Activated CD4-positive, CD25-positive, alpha-beta regulatory T cell (primary cell): ENCODE measurements around the gene HDAC7.

Experiments
- DNase-seq, 4 experiments: peaks; one replicate each; lab custom pipeline; 2025; lab: John Stamatoyannopoulos, UW

Gene HDAC7

GRCh38 chr12:47794679-47795078 lies 25.0 kb downstream of the HDAC7 start:
- DNase-seq, result no peak

DNA sequence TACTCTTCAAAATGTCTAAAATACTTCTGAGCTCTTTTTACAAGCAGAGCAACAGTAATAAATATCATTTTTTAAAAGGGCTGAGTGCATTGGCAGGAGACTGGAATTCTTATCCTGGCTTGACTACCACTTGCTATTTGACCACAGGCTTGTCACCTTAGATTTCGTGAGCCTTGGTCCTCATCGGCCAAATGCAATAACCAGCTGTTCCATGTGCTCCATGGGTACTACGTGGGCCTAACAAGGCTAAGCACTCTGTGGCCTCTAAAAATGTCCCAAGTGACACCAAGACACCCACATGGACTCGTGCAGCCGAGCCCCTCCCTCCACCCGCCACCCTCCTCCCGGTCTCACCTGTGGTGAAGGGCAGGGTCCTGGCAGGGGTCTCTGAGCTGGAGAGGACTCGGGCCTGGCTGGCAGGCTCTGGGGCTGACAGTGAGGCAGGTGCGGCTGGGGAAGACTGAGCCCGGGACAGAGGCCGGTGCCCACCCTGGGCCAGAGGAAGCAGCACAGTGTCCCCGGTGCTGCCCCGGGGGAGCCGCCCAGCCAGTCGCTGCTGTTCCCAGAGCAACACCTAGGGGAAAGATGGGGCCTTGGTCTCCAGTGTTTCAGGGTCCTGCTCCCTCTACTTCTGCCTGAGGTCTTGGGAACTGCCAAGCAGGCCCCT lies 26.6 kb downstream of the HDAC7 start:
- DNase-seq, result no peak

- no peak for DNase-seq
Measured at GRCh38 chr12:47791874-47792273, 27.8 kb downstream of the HDAC7 start.

GRCh38 chr12:47791351-47791746 lies 28.4 kb downstream of the HDAC7 start:
- DNase-seq, result no peak

GRCh38 chr12:47790676-47791350 lies 28.9 kb downstream of the HDAC7 start:
- DNase-seq, result no peak

DNA sequence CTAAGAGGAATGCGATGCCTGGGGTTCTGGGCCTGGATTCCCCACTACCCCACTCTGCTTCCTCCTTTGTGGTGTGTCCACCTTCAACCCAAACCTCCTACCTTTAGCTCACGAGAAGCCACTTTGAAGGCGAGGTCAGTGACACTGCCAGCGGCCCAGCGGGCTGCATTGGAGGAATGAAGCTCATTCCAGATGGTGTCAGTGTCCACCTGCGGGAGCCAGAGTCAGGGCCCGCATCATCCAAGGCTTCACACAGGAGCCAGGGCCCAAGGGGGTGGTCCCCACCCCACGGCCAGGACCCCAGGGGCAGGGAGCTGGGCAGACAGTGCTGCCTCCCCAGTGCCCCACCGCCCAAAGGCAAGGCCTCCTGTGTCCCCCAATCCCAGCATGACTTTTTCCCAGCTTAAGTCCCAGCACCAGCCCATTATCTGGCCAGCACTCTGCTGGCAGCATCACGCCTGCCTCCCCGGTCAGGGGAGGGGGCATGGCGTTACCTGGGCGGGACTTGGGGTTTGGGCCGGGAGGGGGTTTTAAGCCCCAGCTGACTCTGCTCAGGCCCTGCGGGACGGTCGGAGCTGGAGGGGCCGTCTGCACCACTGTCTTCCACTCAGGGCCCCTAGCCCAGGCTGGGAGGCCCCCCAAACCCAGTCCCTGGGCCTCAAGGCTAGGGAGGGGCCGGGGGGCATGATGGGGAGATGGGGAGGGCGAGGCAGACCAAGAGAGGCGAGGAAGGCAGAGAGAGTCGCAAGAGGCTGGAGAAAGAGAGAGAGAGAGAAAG lies 29.8 kb downstream of the HDAC7 start:
- DNase-seq, result no peak

DNA sequence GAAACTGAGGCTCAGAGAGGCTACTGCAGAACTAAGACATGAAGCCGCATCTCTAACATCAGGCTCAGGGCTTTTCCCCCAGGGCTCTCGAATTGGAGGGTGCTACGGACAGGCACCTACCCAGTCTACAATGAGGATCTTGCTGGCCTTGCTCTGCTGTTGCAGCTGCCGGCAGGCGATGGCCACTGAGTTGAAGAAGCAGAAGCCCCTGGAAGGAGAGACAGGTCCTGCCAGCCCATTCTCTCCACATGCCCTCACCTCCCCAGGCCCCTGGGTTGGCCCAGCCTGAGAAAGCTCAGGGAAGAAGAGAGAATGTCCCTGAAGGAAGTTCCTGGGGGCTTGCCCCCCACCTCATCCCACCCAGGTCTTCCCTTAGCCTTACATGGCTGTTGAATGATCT lies 30.6 kb downstream of the HDAC7 start:
- no peak for DNase-seq

DNA sequence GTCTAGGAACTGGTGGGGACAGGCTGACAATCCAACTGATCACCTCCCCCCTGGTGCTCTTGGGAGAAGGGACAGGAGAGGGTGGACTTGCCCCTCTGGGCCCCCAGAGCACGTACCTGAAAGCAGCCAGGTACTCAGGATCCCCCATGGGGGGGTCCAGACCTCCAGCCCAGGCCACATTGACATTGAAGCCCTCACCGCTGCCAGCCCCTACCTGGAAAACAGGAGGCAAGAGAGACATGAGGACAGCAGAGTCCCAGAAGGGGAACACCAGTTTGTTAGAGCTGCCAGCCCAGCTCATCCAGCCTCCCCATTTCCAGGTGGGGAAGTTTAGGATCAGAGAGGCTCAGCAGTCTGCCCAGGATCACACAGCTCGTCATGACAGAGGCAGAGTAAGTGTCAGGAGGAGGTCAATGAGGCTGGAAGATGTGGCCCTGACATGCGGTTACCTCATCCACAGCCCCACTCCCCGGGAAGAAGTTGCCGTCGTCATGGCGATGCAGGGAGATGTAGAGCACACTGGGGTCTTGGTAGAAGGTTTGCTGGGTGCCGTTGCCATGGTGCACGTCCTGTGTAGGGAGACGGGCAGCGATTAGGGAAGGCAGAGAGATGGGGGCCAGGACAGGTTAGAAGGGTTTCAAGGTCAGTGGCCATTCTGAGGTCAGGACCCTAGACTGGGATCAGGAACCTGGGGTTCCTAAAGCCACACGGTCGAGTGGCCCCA lies 31.9 kb downstream of the HDAC7 start:
- no peak for DNase-seq

GRCh38 chr12:47786662-47787280 lies 32.9 kb downstream of the HDAC7 start:
- DNase-seq, result no peak

DNA sequence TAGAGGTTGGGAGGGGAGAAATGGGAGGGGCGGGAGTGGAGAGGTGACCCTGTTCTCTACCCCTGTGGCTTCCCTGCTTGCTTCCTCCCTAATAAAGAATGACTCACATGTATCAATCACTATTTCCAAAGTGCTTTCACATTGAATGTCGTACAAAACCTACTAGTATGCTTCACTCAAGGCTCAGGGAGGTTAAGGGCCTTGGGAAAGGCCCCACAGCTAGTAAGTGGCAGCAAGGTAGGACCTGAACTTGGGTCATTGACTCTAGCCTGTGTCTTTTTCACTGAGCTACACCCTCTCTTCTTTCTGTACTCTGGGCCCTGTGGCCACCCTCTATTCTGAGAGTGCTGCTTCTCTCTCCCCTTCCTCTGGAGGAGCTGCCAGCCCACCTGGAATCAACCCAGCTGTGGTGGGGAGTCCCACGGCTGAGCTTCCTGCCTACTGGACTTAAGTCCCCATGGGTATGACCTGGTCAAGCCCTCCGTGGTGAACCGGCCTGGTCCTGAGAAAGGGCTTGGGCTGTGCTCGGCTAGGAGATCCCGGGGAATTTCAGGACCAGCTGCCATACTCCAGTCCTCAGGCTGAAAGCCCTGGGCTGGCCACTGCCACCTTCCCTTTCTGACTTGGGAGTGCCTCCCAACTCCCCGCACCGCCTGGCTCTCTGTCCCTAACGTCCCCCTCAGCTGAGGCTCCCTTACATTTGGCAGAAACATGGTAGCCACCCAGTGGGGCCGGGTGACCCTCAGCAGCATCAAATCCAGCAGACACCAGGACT lies 33.6 kb downstream of the HDAC7 start:
- no peak for DNase-seq

GRCh38 chr12:47785036-47785886 lies 34.4 kb downstream of the HDAC7 start:
- DNase-seq, result no peak

DNA sequence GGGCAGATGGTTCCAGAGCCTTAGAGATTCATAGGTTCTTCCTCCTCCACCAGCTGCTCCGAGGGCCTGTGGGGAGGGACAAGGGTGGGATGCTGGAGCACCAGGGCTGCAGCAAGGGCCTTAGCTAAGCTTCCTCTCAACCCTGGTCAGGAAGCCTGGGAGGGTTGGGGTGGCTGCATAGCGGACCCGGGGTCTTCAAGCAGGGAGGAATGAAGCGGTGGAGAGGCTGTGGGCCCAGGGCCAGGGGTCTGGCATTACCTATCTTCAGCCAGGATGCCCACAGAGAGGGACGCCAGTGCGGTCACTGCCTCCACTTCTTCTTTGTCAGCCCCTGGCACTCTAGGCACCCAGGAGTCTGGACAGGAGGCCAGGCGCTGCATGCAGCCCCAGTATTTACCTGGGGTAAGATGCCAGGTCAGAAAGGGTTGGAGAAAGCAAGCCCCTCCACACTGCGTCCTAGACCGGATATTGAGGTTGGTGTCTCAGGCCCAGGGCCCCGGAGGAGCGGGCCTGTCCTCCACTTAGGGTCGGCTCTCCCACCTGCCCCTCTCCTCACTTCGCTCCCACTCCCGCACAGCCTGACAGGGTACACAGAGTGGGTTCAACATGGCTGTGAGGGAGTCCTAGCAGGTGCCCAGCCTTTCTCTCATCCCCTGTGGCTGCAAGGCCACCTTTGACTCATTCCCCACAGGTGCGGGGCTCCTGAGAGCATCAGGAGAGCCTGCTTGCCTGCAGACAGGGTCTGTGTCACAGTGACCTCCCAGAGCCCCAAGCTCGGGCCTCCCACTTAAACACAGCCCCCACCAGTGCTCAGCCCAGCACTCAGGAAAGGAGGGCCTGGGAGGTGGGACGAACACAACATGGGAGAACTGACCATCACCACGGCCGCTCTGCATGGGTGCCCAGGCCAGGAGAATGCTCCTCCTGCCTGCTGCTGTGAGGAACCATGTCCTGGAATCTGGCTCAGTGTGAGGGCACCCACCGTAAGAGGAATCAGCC lies 35.6 kb downstream of the HDAC7 start:
- no peak for DNase-seq

DNA sequence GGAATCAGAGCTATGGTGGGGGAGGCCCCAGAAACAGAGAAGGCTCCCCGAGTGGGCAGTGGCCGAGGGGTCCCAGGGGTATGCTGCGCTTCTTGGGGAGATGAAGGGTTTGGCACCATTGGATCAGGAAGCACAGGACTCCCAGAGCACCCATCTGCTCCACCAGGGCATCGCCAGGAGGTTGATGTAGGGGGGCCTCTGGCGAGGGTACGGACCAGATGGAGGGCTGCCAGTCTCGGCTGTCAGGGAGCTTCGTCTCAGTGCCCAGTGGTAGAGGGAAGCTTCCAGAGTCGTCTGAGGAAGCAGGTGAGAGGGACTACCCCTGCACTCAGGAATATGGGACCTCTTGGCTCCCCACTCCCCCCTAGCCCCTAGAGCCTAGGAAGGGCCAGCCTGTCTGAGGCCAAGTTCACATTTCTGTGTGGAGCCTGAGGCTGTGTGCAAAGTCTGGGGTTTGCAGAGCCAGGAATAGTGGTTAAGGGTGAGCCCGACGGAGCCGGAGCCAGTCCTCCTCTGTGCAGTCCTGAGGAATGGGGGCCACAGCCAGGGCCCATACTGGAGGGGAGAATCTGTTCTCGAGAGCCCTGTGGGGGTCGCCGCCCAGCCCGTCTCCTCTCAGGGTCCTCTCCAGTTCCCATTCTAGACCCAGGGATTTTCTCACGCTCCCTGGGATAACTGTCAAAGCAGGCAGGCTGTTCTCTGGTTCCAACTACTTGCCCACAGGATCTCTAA lies 36.5 kb downstream of the HDAC7 start:
- no peak for DNase-seq

GRCh38 chr12:47782372-47782770 lies 37.3 kb downstream of the HDAC7 start:
- DNase-seq, result no peak

GRCh38 chr12:47781479-47782371 lies 38.0 kb downstream of the HDAC7 start:
- DNase-seq, result no peak

DNA sequence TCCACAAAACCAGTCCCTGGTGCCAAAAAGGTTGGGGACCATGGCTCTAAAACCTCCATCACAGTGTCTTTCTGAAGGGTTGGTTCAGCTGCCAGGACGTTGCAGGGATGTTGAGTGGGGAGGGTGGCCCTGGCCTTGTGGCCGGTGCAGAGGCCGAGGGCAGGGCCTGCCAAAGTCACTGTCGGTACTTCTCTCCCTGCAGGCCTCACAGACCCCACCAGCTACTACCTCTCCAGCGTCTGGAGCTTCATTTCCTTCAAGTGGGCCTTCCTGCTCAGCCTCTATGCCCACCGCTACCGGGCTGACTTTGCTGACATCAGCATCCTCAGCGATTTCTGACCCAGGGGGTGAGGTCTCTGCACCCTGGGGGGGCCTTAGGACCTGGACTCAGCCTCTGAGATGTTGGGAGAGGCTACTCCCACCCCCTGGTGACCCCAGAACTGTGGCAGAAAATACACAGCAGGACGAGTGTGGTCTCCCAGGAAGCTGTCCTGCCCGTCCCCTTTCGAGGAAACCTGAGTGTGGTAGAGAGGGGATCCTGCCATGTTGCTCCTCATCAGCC lies 39.7 kb downstream of the HDAC7 start:
- DNase-seq, result no peak
